OCI-LY7 (cell line): Measurements from ENCODE around the gene ZNF837. TPM values are rescaled to one million over a fixed set of nuclear protein-coding genes. Genes with fewer than 3 reads are reported as not detected.

Experiments used
- BruUV-seq: library from RNA; stranded (reverse); fragments of 400-500 nt; replicated peaks from 2 replicates; lab custom pipeline; 2021; lab: Mats Ljungman, UMichigan
- CTCF ChIA-PET: fragments of 300-600 bp; sonication (Branson Sonifier 250); formaldehyde crosslinking; loops from one replicate; lab custom pipeline; 2022; ENCODE audit warnings: antibody characterized with exemption; ENCODE audit not compliant: unreplicated experiment; lab: Charles Lee
- POLR2A ChIA-PET: fragments of 300-600 bp; sonication (Branson Sonifier 250); formaldehyde crosslinking; loops from one replicate; lab custom pipeline; 2022; ENCODE audit warnings: antibody characterized with exemption; lab: Charles Lee
- DNase-seq: peaks from one replicate; pipeline ENCODE4 v3.0.0-alpha.2; 2015; ENCODE audit warnings: low spot score
- H2AFZ ChIP-seq: fragments of 200-600 bp; sonication (generic), shearing (Covaris generic); 2 replicates; pipeline ENCODE4 v1.6.1; 2014; ENCODE audit warnings: mild to moderate bottlenecking, antibody characterized with exemption, low read length, moderate library complexity
- H3K27ac ChIP-seq: fragments of 200-600 bp; sonication (generic); 2 replicates; pipeline ENCODE4 v1.5.1; 2014; ENCODE audit warnings: mixed run types, low read depth, mild to moderate bottlenecking, moderate library complexity, low read length, inconsistent platforms; ENCODE audit not compliant: poor library complexity, severe bottlenecking
- H3K36me3 ChIP-seq: fragments of 200-600 bp; sonication (generic); 2 replicates; pipeline ENCODE4 v1.6.1; 2014; ENCODE audit warnings: mild to moderate bottlenecking, antibody characterized with exemption, low read length, moderate library complexity, mixed read lengths; ENCODE audit not compliant: insufficient read depth
- H3K4me1 ChIP-seq: fragments of 200-600 bp; sonication (generic); 2 replicates; pipeline ENCODE4 v1.5.1; 2014; ENCODE audit warnings: mild to moderate bottlenecking, low read length; ENCODE audit not compliant: insufficient read depth, poor library complexity, severe bottlenecking
- H3K4me2 ChIP-seq: fragments of 200-600 bp; sonication (generic); 2 replicates; pipeline ENCODE4 v1.6.1; 2014; ENCODE audit warnings: mild to moderate bottlenecking, low read length
- H3K4me3 ChIP-seq: fragments of 200-600 bp; sonication (generic); 2 replicates; pipeline ENCODE4 v1.5.1; 2014; ENCODE audit warnings: mild to moderate bottlenecking, low read depth, low read length; ENCODE audit not compliant: poor library complexity, severe bottlenecking
- H3K79me2 ChIP-seq: fragments of 200-600 bp; sonication (generic); 2 replicates; pipeline ENCODE4 v1.6.1; 2016; ENCODE audit warnings: low read depth, mild to moderate bottlenecking, low read length, moderate library complexity, mixed read lengths; ENCODE audit not compliant: insufficient read depth
- H3K9me2 ChIP-seq: fragments of 200-600 bp; sonication (generic); 2 replicates; pipeline ENCODE4 v1.6.1; 2016; ENCODE audit warnings: mild to moderate bottlenecking, low read length, mixed read lengths; ENCODE audit not compliant: insufficient read depth
- H3K9me3 ChIP-seq: fragments of 200-600 bp; sonication (generic); 2 replicates; pipeline ENCODE4 v1.6.1; 2014; ENCODE audit warnings: mild to moderate bottlenecking, mixed run types, low read length, mixed read lengths
- H4K20me1 ChIP-seq: fragments of 200-600 bp; sonication (generic); 2 replicates; pipeline ENCODE4 v1.6.1; 2014; ENCODE audit warnings: mild to moderate bottlenecking, antibody characterized with exemption, low read length, moderate library complexity, mixed read lengths; ENCODE audit not compliant: insufficient read depth
- EZH2phosphoT487 ChIP-seq: fragments of 200-600 bp; sonication (generic); IDR thresholded peaks from 2 replicates; pipeline ENCODE4 v1.6.1; 2018; ENCODE audit warnings: low read depth, borderline replicate concordance, mild to moderate bottlenecking, mixed run types, antibody characterized with exemption, low read length, moderate library complexity, mixed read lengths
- intact Hi-C: fragments of 100-400 bp; cut with micrococcal nuclease; formaldehyde crosslinking; loops from one replicate; pipeline ENCODE4 v1.10.0; 2022; ENCODE audit not compliant: unreplicated experiment
- total RNA-seq, 2 experiments: library from RNA; depleted of rRNA in 1 of 2; stranded (reverse); fragments of >200 nt in 1 of 2; shearing (Covaris generic) in 1 of 2; gene quantifications; 2 replicates each; pipeline ENCODE4 v1.2.3, GENCODE V29; 2014 to 2022
- TF ChIP-seq, protein P1 (sequence below): fragments of 200-600 bp; sonication (generic); conservative IDR thresholded peaks from 2 replicates; pipeline ENCODE4 v1.5.1; 2014; ENCODE audit warnings: mild to moderate bottlenecking, antibody characterized with exemption, low read length, moderate library complexity, mixed read lengths

ZNF837 gene
- total RNA-seq, 2 experiments from 2014 or later, result 3.0 to 5.8 TPM

- Histone ChIP-seq H3K27ac (no peak overlapping the region), H4K20me1 (no peaks in the 10 kb centered on the region), H3K9me3 (no peaks in the 10 kb centered on the region), H3K36me3 (peaks cover 3% of the 10 kb centered on the region; the same call in 1 of the 2 replicates), H3K4me2 (no peak overlapping the region), H3K4me1 (peaks cover 6% of the 10 kb centered on the region), H2AFZ (no peak overlapping the region), H3K9me2 (no peaks in the 10 kb centered on the region), H3K79me2 (no peaks in the 10 kb centered on the region), H3K4me3 (no peak overlapping the region)
- ChIA-PET POLR2A (no interaction called here), CTCF (no interaction called here)
- DNase-seq, result no peak
- intact Hi-C loops, result no loop called here
- BruUV-seq, result no TSS peak
- TF ChIP-seq, protein P1, sequence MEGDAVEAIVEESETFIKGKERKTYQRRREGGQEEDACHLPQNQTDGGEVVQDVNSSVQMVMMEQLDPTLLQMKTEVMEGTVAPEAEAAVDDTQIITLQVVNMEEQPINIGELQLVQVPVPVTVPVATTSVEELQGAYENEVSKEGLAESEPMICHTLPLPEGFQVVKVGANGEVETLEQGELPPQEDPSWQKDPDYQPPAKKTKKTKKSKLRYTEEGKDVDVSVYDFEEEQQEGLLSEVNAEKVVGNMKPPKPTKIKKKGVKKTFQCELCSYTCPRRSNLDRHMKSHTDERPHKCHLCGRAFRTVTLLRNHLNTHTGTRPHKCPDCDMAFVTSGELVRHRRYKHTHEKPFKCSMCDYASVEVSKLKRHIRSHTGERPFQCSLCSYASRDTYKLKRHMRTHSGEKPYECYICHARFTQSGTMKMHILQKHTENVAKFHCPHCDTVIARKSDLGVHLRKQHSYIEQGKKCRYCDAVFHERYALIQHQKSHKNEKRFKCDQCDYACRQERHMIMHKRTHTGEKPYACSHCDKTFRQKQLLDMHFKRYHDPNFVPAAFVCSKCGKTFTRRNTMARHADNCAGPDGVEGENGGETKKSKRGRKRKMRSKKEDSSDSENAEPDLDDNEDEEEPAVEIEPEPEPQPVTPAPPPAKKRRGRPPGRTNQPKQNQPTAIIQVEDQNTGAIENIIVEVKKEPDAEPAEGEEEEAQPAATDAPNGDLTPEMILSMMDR, result no peak
Measured at GRCh38 chr19:58332697-58333096, 48.1 kb downstream of the ZNF837 start.

GRCh38 chr19:58330458-58330857 lies 50.4 kb downstream of the ZNF837 start:
- H3K4me3 ChIP-seq, result no peak overlapping the region
- intact Hi-C loops, result no loop called here
- no peak overlapping the region for H3K4me2 ChIP-seq
- H3K9me3 ChIP-seq, result no peaks in the 10 kb centered on the region
- POLR2A ChIA-PET, result interaction anchor here (0.9 kb wide), 1 partner anchor 63 kb away, joined by 3 read pairs; no protein-coding TSS in a partner anchor
- H4K20me1 ChIP-seq, result no peaks in the 10 kb centered on the region
- H3K4me1 ChIP-seq, result peaks cover 14% of the 10 kb centered on the region
- no peak overlapping the region for H3K27ac ChIP-seq
- no TSS peak for BruUV-seq
- H3K9me2 ChIP-seq, result no peaks in the 10 kb centered on the region
- TF ChIP-seq, protein P1, result no peak
- TF ChIP-seq EZH2phosphoT487, result no peak
- peaks cover 4% of the 10 kb centered on the region; the same call in 1 of the 2 replicates for H3K79me2 ChIP-seq
- H3K36me3 ChIP-seq, result peaks cover 3% of the 10 kb centered on the region; the same call in 1 of the 2 replicates
- H2AFZ ChIP-seq, result no peak overlapping the region
- DNase-seq, result no peak
- CTCF ChIA-PET, result no interaction called here

- intact Hi-C loops, result loop anchor here (5.0 kb wide), 3 partner anchors 78 to 188 kb away; partner anchors contain the start of genes ZBTB45, ZNF324 and ZNF584
Measured at GRCh38 chr19:58328999-58329398, 51.8 kb downstream of the ZNF837 start.

More at GRCh38 chr19:58328999-58329398, 51.8 kb downstream of the ZNF837 start:
- peaks cover 16% of the 10 kb centered on the region for H3K4me1 ChIP-seq
- no peaks in the 10 kb centered on the region for H3K9me2 ChIP-seq
- peak; percentile 59 for DNase-seq
- POLR2A ChIA-PET, result no interaction called here
- no peaks in the 10 kb centered on the region for H3K9me3 ChIP-seq
- peaks cover 4% of the 10 kb centered on the region; the same call in 1 of the 2 replicates for H3K79me2 ChIP-seq
- BruUV-seq, result no TSS peak
- TF ChIP-seq EZH2phosphoT487, result no peak
- TF ChIP-seq, protein P1, result peak; percentile 75
- H4K20me1 ChIP-seq, result no peaks in the 10 kb centered on the region
- no peak overlapping the region for H3K4me2 ChIP-seq
- CTCF ChIA-PET, result no interaction called here
- H3K4me3 ChIP-seq, result no peak overlapping the region
- no peak overlapping the region for H3K27ac ChIP-seq
- H2AFZ ChIP-seq, result no peak overlapping the region
- no peaks in the 10 kb centered on the region for H3K36me3 ChIP-seq
